ENCODE data around the gene SNX24.

The SNX24 gene

GRCh38 chr5:122895141-122895540, 49.7 kb downstream of the SNX24 start:
- no peak for ATAC-seq
- TF ChIP-seq ZC3H10 (CRISPR knock-in tag; IDR thresholded peaks at IDR 0.05): no peak
- TF ChIP-seq, protein P1, sequence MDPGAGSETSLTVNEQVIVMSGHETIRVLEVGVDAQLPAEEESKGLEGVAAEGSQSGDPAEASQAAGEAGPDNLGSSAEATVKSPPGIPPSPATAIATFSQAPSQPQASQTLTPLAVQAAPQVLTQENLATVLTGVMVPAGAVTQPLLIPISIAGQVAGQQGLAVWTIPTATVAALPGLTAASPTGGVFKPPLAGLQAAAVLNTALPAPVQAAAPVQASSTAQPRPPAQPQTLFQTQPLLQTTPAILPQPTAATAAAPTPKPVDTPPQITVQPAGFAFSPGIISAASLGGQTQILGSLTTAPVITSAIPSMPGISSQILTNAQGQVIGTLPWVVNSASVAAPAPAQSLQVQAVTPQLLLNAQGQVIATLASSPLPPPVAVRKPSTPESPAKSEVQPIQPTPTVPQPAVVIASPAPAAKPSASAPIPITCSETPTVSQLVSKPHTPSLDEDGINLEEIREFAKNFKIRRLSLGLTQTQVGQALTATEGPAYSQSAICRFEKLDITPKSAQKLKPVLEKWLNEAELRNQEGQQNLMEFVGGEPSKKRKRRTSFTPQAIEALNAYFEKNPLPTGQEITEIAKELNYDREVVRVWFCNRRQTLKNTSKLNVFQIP (CRISPR knock-in tag; IDR thresholded peaks at IDR 0.05; ENCODE audit: borderline replicate concordance, low read depth): no peak
- TF ChIP-seq PATZ1 (CRISPR knock-in tag; IDR thresholded peaks at IDR 0.05; ENCODE audit: borderline replicate concordance): no peak
- no peak for TF ChIP-seq TCF4 (CRISPR knock-in tag; IDR thresholded peaks at IDR 0.05; ENCODE audit: borderline replicate concordance)
- TF ChIP-seq TOX (CRISPR knock-in tag; IDR thresholded peaks at IDR 0.05; ENCODE audit: borderline replicate concordance): no peak
- TF ChIP-seq TSHZ2 (CRISPR knock-in tag; IDR thresholded peaks at IDR 0.05): no peak
- no peak for TF ChIP-seq GLIS3 (CRISPR knock-in tag; IDR thresholded peaks at IDR 0.05)
- TF ChIP-seq ISL1 (CRISPR knock-in tag; IDR thresholded peaks at IDR 0.05): no peak
- no peak for TF ChIP-seq ZFP30 (CRISPR knock-in tag; IDR thresholded peaks at IDR 0.05)
- TF ChIP-seq BACH2 (CRISPR knock-in tag; IDR thresholded peaks at IDR 0.05; ENCODE audit: borderline replicate concordance): no peak
- TF ChIP-seq PPARA (CRISPR knock-in tag; IDR thresholded peaks at IDR 0.05; ENCODE audit: borderline replicate concordance): no peak
- no peak for TF ChIP-seq SNAI2 (CRISPR knock-in tag; IDR thresholded peaks at IDR 0.05)
- TF ChIP-seq ARNTL (CRISPR knock-in tag; IDR thresholded peaks at IDR 0.05; ENCODE audit: borderline replicate concordance, low read depth): no peak
- TF ChIP-seq, protein P2, sequence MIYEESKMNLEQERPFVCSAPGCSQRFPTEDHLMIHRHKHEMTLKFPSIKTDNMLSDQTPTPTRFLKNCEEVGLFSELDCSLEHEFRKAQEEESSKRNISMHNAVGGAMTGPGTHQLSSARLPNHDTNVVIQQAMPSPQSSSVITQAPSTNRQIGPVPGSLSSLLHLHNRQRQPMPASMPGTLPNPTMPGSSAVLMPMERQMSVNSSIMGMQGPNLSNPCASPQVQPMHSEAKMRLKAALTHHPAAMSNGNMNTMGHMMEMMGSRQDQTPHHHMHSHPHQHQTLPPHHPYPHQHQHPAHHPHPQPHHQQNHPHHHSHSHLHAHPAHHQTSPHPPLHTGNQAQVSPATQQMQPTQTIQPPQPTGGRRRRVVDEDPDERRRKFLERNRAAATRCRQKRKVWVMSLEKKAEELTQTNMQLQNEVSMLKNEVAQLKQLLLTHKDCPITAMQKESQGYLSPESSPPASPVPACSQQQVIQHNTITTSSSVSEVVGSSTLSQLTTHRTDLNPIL (CRISPR knock-in tag; IDR thresholded peaks at IDR 0.05; ENCODE audit: low read depth): no peak
- TF ChIP-seq CSDC2 (CRISPR knock-in tag; IDR thresholded peaks at IDR 0.05): no peak
- no peak for TF ChIP-seq ZNF565 (CRISPR knock-in tag; conservative IDR thresholded peaks at IDR 0.05; ENCODE audit: low read depth)

GRCh38 chr5:122896598-122897282, 51.3 kb downstream of the SNX24 start:
- TF ChIP-seq PPARA (CRISPR knock-in tag; IDR thresholded peaks at IDR 0.05; ENCODE audit: borderline replicate concordance) (no peak), BACH2 (CRISPR knock-in tag; IDR thresholded peaks at IDR 0.05; ENCODE audit: borderline replicate concordance) (no peak), TSHZ2 (CRISPR knock-in tag; IDR thresholded peaks at IDR 0.05) (no peak), GLIS3 (CRISPR knock-in tag; IDR thresholded peaks at IDR 0.05) (no peak), CSRNP3 (CRISPR knock-in tag; IDR thresholded peaks at IDR 0.05) (no peak), ZFP3 (CRISPR knock-in tag; IDR thresholded peaks at IDR 0.05) (no peak), ZFP30 (CRISPR knock-in tag; IDR thresholded peaks at IDR 0.05) (no peak), SNAI2 (CRISPR knock-in tag; IDR thresholded peaks at IDR 0.05) (no peak), TCF4 (CRISPR knock-in tag; IDR thresholded peaks at IDR 0.05; ENCODE audit: borderline replicate concordance) (no peak), ZC3H10 (CRISPR knock-in tag; IDR thresholded peaks at IDR 0.05) (no peak), ZNF8 (CRISPR knock-in tag; IDR thresholded peaks at IDR 0.05) (no peak), RARB (CRISPR knock-in tag; IDR thresholded peaks at IDR 0.05) (no peak), ZNF70 (CRISPR knock-in tag; IDR thresholded peaks at IDR 0.05) (no peak), ZNF565 (CRISPR knock-in tag; conservative IDR thresholded peaks at IDR 0.05; ENCODE audit: low read depth) (no peak), ARNTL (CRISPR knock-in tag; IDR thresholded peaks at IDR 0.05; ENCODE audit: borderline replicate concordance, low read depth) (no peak), ESRRG (CRISPR knock-in tag; IDR thresholded peaks at IDR 0.05) (no peak)
- TF ChIP-seq, protein P1 (CRISPR knock-in tag; IDR thresholded peaks at IDR 0.05; ENCODE audit: borderline replicate concordance, low read depth): no peak
- TF ChIP-seq, protein P2 (CRISPR knock-in tag; IDR thresholded peaks at IDR 0.05; ENCODE audit: low read depth): no peak
- peak; percentile 63 for ATAC-seq
